Kidney (tissue), 14 donors: ENCODE data around the gene PCYT2. TPM values are rescaled to one million over a fixed set of nuclear protein-coding genes. Genes with fewer than 3 reads are reported as not detected.

Source experiments
- DNase-seq, 5 donors: peaks; one replicate each; pipeline ENCODE4 v3.0.0-alpha.2; 2013 to 2020
- FAIRE-seq: peaks from 2 replicates; lab custom pipeline; 2012; peaks lifted over from hg19 to GRCh38; lab: Jason Lieb, UNC
- H3K27ac ChIP-seq, 2 donors: one replicate each; pipeline ENCODE4 v1.7.0; 2013; ENCODE audit warnings: low read depth in 2 of 2, low read length in 2 of 2, inconsistent platforms in 1 of 2
- H3K27me3 ChIP-seq: one replicate; pipeline ENCODE4 v1.7.1; 2013; ENCODE audit warnings: low read length, inconsistent platforms; ENCODE audit not compliant: control insufficient read depth, insufficient read depth
- H3K36me3 ChIP-seq, 3 donors: one replicate each; pipeline versions ENCODE4 v1.7.0 to v1.7.1; 2013; ENCODE audit warnings: low read length in 3 of 3, control low read depth in 1 of 3, inconsistent platforms in 1 of 3; ENCODE audit not compliant: insufficient read depth in 3 of 3, control insufficient read depth in 2 of 3
- H3K4me1 ChIP-seq, 3 donors: one replicate each; pipeline versions ENCODE4 v1.7.0 to v1.7.1; 2013; ENCODE audit warnings: low read length in 3 of 3, inconsistent platforms in 1 of 3, low read depth in 1 of 3; ENCODE audit not compliant: control insufficient read depth in 2 of 3, insufficient read depth in 2 of 3
- H3K4me3 ChIP-seq, 3 donors: one replicate each; pipeline versions ENCODE4 v1.7.0 to v1.8.1; 2013; ENCODE audit warnings: low read length in 3 of 3, control low read depth in 1 of 3, inconsistent platforms in 1 of 3
- H3K9ac ChIP-seq, 3 donors: one replicate each; pipeline versions ENCODE4 v1.7.0 to v1.7.1; 2013; ENCODE audit warnings: low read length in 3 of 3, control low read depth in 1 of 3, inconsistent platforms in 1 of 3
- H3K9me3 ChIP-seq, 3 donors: one replicate each; pipeline versions ENCODE4 v1.7.0 to v1.7.1; 2013; ENCODE audit warnings: low read length in 3 of 3, control low read depth in 1 of 3, inconsistent platforms in 1 of 3; ENCODE audit not compliant: control insufficient read depth in 2 of 3, insufficient read depth in 1 of 3
- CTCF ChIP-seq: IDR thresholded peaks from 3 replicates; pipeline ENCODE4 v1.5.1; 2012; ENCODE audit warnings: mild to moderate bottlenecking, moderate library complexity, borderline replicate concordance; ENCODE audit not compliant: insufficient read depth; ENCODE audit errors: extremely low read depth
- intact Hi-C: fragments of 100-400 bp; cut with DNase I; formaldehyde crosslinking; loops from one replicate; pipeline ENCODE4 v1.11.1; 2022
- polyA plus RNA-seq: library from polyadenylated mRNA; stranded (reverse); fragments of 350-450 nt; fragmentation: Illumina TruSeq; extraction: RNeasy Lipid Tissue Mini Kit (QIAGEN cat#74804); gene quantifications from one replicate; pipeline ENCODE4 v1.2.3, GENCODE V29; 2014; ENCODE audit warnings: low read depth, low replicate concordance; ENCODE audit not compliant: insufficient read depth
- total RNA-seq: library from RNA; stranded (reverse); fragmentation: NEBNext Ultra II Directional; extraction: Animal tissue kit (Norgen Biotek cat#: 25700); gene quantifications from one replicate; pipeline ENCODE4 v1.2.1, GENCODE V29; 2021
- donor health status: control.
- donor health status: control.
- donor health status: control.
- donor health status: control.
- donor health status: control.
- donor health status: DM: yes; HTN: yes; CAD: no.
- donor health status: Normal renal cell carcinoma (clear cell type).

PCYT2 gene
- total and polyA plus RNA-seq, 2 donors from 2014 or later, result 28.4 to 104 TPM

- H3K9ac ChIP-seq, result peak overlapping the region; percentile 63 to 94 (median 76)
- H3K4me3 ChIP-seq, result peak overlapping the region; percentile 74 to 94 (median 85)
- no peak for FAIRE-seq
- H3K36me3 ChIP-seq, result peaks cover 2 to 26% (median 18%) of the 10 kb centered on the region in 3 donors
- peaks cover 0 to 29% (median 10%) of the 10 kb centered on the region in 3 donors for H3K4me1 ChIP-seq
- peak overlapping the region in 1 of 2 donors; percentile 89 for H3K27ac ChIP-seq
- H3K27me3 ChIP-seq, result no peaks in the 10 kb centered on the region
- peak in 1 of 5 donors; percentile 69 for DNase-seq
- no peaks in the 10 kb centered on the region for H3K9me3 ChIP-seq
- intact Hi-C loops, result no loop called here
- no peak for TF ChIP-seq CTCF
These were observed 52.0 kb downstream of the PCYT2 start for GRCh38 chr17:81858967-81859905.

GRCh38 chr17:81858170-81858966 is 52.8 kb downstream of the PCYT2 start:
- no peak for TF ChIP-seq CTCF
- intact Hi-C loops, result no loop called here
- Histone ChIP-seq H3K9ac (no peak overlapping the region), H3K9me3 (no peaks in the 10 kb centered on the region), H3K27ac (no peak overlapping the region), H3K4me1 (peaks cover 0 to 28% (median 10%) of the 10 kb centered on the region in 3 donors), H3K27me3 (no peaks in the 10 kb centered on the region), H3K36me3 (peaks cover 2 to 33% (median 22%) of the 10 kb centered on the region in 3 donors), H3K4me3 (peak overlapping the region in 1 of 3 donors; percentile 74)
- DNase-seq (no peak), FAIRE-seq (no peak)

GRCh38 chr17:81854974-81855774 is 56.0 kb downstream of the PCYT2 start:
- no peak overlapping the region for H3K27ac ChIP-seq
- no peaks in the 10 kb centered on the region for H3K27me3 ChIP-seq
- intact Hi-C loops, result no loop called here
- H3K9me3 ChIP-seq, result no peaks in the 10 kb centered on the region
- H3K9ac ChIP-seq, result no peak overlapping the region
- H3K36me3 ChIP-seq, result peaks cover 2 to 51% (median 30%) of the 10 kb centered on the region in 3 donors
- H3K4me1 ChIP-seq, result peaks cover 0 to 19% (median 10%) of the 10 kb centered on the region in 3 donors
- no peak for FAIRE-seq
- DNase-seq, result peak in 1 of 5 donors; percentile 66
- TF ChIP-seq CTCF, result no peak
- H3K4me3 ChIP-seq, result no peak overlapping the region
